H1 (cell line): ENCODE data around the gene FNDC3A. TPM values are rescaled to one million over a fixed set of nuclear protein-coding genes. Genes with fewer than 3 reads are reported as not detected.

ENCODE experiments used
- CTCF ChIA-PET: fragments of 300-600 bp; sonication (Branson Sonifier 250); formaldehyde crosslinking; loops from one replicate; lab custom pipeline; 2021; ENCODE audit not compliant: partially characterized antibody; lab: Charles Lee
- POLR2A ChIA-PET: fragments of 300-600 bp; sonication (Branson Sonifier 250); formaldehyde crosslinking; loops from one replicate; lab custom pipeline; 2021; ENCODE audit warnings: inconsistent platforms; ENCODE audit not compliant: partially characterized antibody; lab: Charles Lee
- DNase-seq, 2 experiments: peaks; one replicate each; pipeline versions ENCODE4 v3.0.0 to v3.0.0-alpha.2; 2010 to 2022; ENCODE audit warnings: low spot score in 2 of 2, low read depth in 1 of 2, mixed read lengths in 1 of 2
- FAIRE-seq: peaks from 2 replicates; lab custom pipeline; 2011; peaks lifted over from hg19 to GRCh38; lab: Jason Lieb, UNC
- H2AFZ ChIP-seq: 2 replicates; pipeline ENCODE4 v1.8.1; 2012; ENCODE audit warnings: low read length, inconsistent platforms
- H2AK5ac ChIP-seq: 2 replicates; pipeline ENCODE4 v1.6.1; 2013; ENCODE audit warnings: low read depth, low read length
- H2BK120ac ChIP-seq: replicated peaks from 2 replicates; pipeline ENCODE3; 2013; ENCODE audit warnings: low read depth, low read length, inconsistent platforms
- H2BK12ac ChIP-seq: 2 replicates; pipeline ENCODE4 v1.6.1; 2013; ENCODE audit warnings: low read depth, low read length
- H2BK15ac ChIP-seq: 2 replicates; pipeline ENCODE4 v1.6.1; 2013; ENCODE audit warnings: low read length
- H2BK20ac ChIP-seq: 2 replicates; pipeline ENCODE4 v1.6.1; 2013; ENCODE audit warnings: low read length
- H2BK5ac ChIP-seq: 2 replicates; pipeline ENCODE4 v1.6.1; 2013; ENCODE audit warnings: low read depth, low read length
- H3K14ac ChIP-seq: 2 replicates; pipeline ENCODE4 v1.6.1; 2013; ENCODE audit warnings: inconsistent platforms; ENCODE audit not compliant: insufficient read length
- H3K18ac ChIP-seq: 2 replicates; pipeline ENCODE4 v1.6.1; 2013; ENCODE audit warnings: low read length; ENCODE audit errors: extremely low read depth
- H3K23ac ChIP-seq: 2 replicates; pipeline ENCODE4 v1.6.1; 2013; ENCODE audit warnings: inconsistent platforms; ENCODE audit not compliant: insufficient read length
- H3K23me2 ChIP-seq: 2 replicates; pipeline ENCODE4 v1.6.1; 2013; ENCODE audit warnings: low read depth, low read length
- H3K27ac ChIP-seq: 2 replicates; pipeline ENCODE4 v1.6.1; 2011; ENCODE audit warnings: low read depth, low read length, inconsistent platforms
- H3K27me3 ChIP-seq, 4 experiments: replicated peaks in 1 of 4; 1 replicate in 1 of 4; 2 replicates in 3 of 4; pipeline versions ENCODE4 v1.6.1 to v1.8.1; 2011 to 2013; ENCODE audit warnings: low read length in 3 of 4, mild to moderate bottlenecking in 3 of 4, inconsistent platforms in 2 of 4, mixed read lengths in 2 of 4, moderate library complexity in 1 of 4; ENCODE audit not compliant: control insufficient read depth in 3 of 4, insufficient read depth in 3 of 4; ENCODE audit errors: extremely low read depth in 1 of 4
- H3K36me3 ChIP-seq, 4 experiments: 2 replicates each; pipeline versions ENCODE4 v1.6.1 to v1.8.1; 2011 to 2013; ENCODE audit warnings: mild to moderate bottlenecking in 4 of 4, low read length in 3 of 4, moderate library complexity in 2 of 4, control low read depth in 1 of 4, inconsistent platforms in 1 of 4; ENCODE audit not compliant: insufficient read depth in 4 of 4, control insufficient read depth in 2 of 4
- H3K4ac ChIP-seq: replicated peaks from 2 replicates; pipeline ENCODE3; 2013; ENCODE audit warnings: low read length, low read depth, mixed read lengths, inconsistent platforms; ENCODE audit not compliant: insufficient read length
- H3K4me1 ChIP-seq, 4 experiments: replicated peaks in 1 of 4; 1 replicate in 1 of 4; 2 replicates in 3 of 4; pipeline versions ENCODE4 v1.6.1 to v1.8.1; 2011 to 2013; ENCODE audit warnings: low read length in 3 of 4, inconsistent platforms in 2 of 4, mixed read lengths in 1 of 4; ENCODE audit not compliant: insufficient read depth in 4 of 4, control insufficient read depth in 3 of 4
- H3K4me2 ChIP-seq, 2 experiments: 2 replicates each; pipeline versions ENCODE4 v1.6.1 to v1.8.1; 2011 to 2013; ENCODE audit warnings: low read depth in 2 of 2, low read length in 2 of 2, control low read depth in 1 of 2, inconsistent platforms in 1 of 2, mild to moderate bottlenecking in 1 of 2; ENCODE audit not compliant: insufficient read depth in 1 of 2
- H3K4me3 ChIP-seq, 4 experiments: fragments of 200-600, 300-600 bp in 1 of 4; sonication (generic), shearing (Covaris generic), sonication (Bioruptor Twin) in 1 of 4; 2 replicates each; pipeline versions ENCODE4 v1.5.1 to v1.8.1; 2011 to 2016; ENCODE audit warnings: low read length in 4 of 4, low read depth in 3 of 4, control low read depth in 2 of 4, inconsistent platforms in 2 of 4, mild to moderate bottlenecking in 2 of 4, mixed read lengths in 1 of 4, moderate library complexity in 1 of 4; ENCODE audit not compliant: insufficient read depth in 2 of 4; ENCODE audit errors: extremely low read depth in 1 of 4
- H3K56ac ChIP-seq: replicated peaks from 2 replicates; pipeline ENCODE3; 2013; ENCODE audit warnings: low read depth, mild to moderate bottlenecking, mixed read lengths, low read length, inconsistent platforms; ENCODE audit not compliant: insufficient read length
- H3K79me1 ChIP-seq: 2 replicates; pipeline ENCODE4 v1.6.1; 2013; ENCODE audit warnings: low read depth, low read length, control low read depth
- H3K79me2 ChIP-seq, 2 experiments: 2 replicates each; pipeline versions ENCODE4 v1.6.1 to v1.8.1; 2012 to 2013; ENCODE audit warnings: low read length in 2 of 2, mild to moderate bottlenecking in 2 of 2, inconsistent platforms in 1 of 2; ENCODE audit not compliant: insufficient read depth in 2 of 2, control insufficient read depth in 1 of 2
- H3K9ac ChIP-seq, 4 experiments: replicated peaks in 1 of 4; 1 replicate in 1 of 4; 2 replicates in 3 of 4; pipeline versions ENCODE4 v1.6.1 to v1.8.1; 2011 to 2013; ENCODE audit warnings: low read depth in 3 of 4, low read length in 3 of 4, control low read depth in 2 of 4, mild to moderate bottlenecking in 2 of 4, moderate library complexity in 2 of 4, inconsistent platforms in 1 of 4; ENCODE audit errors: extremely low read depth in 1 of 4
- H3K9me3 ChIP-seq, 2 experiments: 2 replicates each; pipeline versions ENCODE4 v1.6.1 to v1.8.1; 2012 to 2013; ENCODE audit warnings: mild to moderate bottlenecking in 2 of 2, moderate library complexity in 2 of 2, control low read depth in 1 of 2, inconsistent platforms in 1 of 2, low read depth in 1 of 2, low read length in 1 of 2, mixed read lengths in 1 of 2; ENCODE audit not compliant: insufficient read depth in 2 of 2
- H4K20me1 ChIP-seq, 2 experiments: replicated peaks in 1 of 2; 2 replicates each; pipeline versions ENCODE3 to v1.8.1; 2011 to 2013; ENCODE audit warnings: inconsistent platforms in 2 of 2, low read length in 2 of 2, mild to moderate bottlenecking in 1 of 2; ENCODE audit not compliant: insufficient read depth in 2 of 2, control insufficient read depth in 1 of 2
- H4K5ac ChIP-seq: 2 replicates; pipeline ENCODE4 v1.6.1; 2013; ENCODE audit warnings: low read length, low read depth, mixed read lengths, inconsistent platforms; ENCODE audit not compliant: insufficient read length
- H4K8ac ChIP-seq: 2 replicates; pipeline ENCODE4 v1.8.0; 2013; ENCODE audit warnings: mild to moderate bottlenecking, moderate library complexity, low read length, inconsistent platforms; ENCODE audit not compliant: insufficient read depth; ENCODE audit errors: extremely low read depth
- H4K91ac ChIP-seq: replicated peaks from 2 replicates; pipeline ENCODE3; 2013; ENCODE audit warnings: low read length, mixed read lengths, inconsistent platforms; ENCODE audit not compliant: insufficient read length
- ASH2L ChIP-seq: fragments of 200-600, 300-600 bp; sonication (generic); IDR thresholded peaks from one replicate; pipeline ENCODE4 v1.7.1; 2017; ENCODE audit warnings: low read length
- BCL11A ChIP-seq, 2 experiments: IDR thresholded peaks; one replicate each; pipeline ENCODE4 v1.6.1; 2011; ENCODE audit warnings: low read depth in 2 of 2, low read length in 2 of 2, mild to moderate bottlenecking in 2 of 2
- CTBP2 ChIP-seq: IDR thresholded peaks from 2 replicates; pipeline ENCODE4 v1.7.0; 2011; ENCODE audit warnings: borderline replicate concordance, mild to moderate bottlenecking, moderate library complexity, mixed read lengths, low read length; ENCODE audit not compliant: insufficient read depth, insufficient read length
- CTCF ChIP-seq, 3 experiments: IDR thresholded peaks; 1 replicate in 2 of 3; 2 replicates in 1 of 3; pipeline versions ENCODE4 v1.5.1 to v1.6.1; 2011; ENCODE audit warnings: low read length in 3 of 3, mild to moderate bottlenecking in 3 of 3, inconsistent platforms in 2 of 3, low read depth in 1 of 3, moderate library complexity in 1 of 3; ENCODE audit not compliant: insufficient read depth in 1 of 3; ENCODE audit errors: control extremely low read depth in 1 of 3
- EZH2 ChIP-seq: fragments of 200-600 bp; sonication (generic); IDR thresholded peaks from 2 replicates; pipeline ENCODE4 v1.7.1; 2012; ENCODE audit warnings: low read depth, mild to moderate bottlenecking, moderate library complexity, low read length, inconsistent platforms; ENCODE audit not compliant: severe bottlenecking
- MAFK ChIP-seq: IDR thresholded peaks from 2 replicates; pipeline ENCODE4 v1.6.1; 2012; ENCODE audit warnings: low read depth, mild to moderate bottlenecking, improper control_type of control experiment, low read length
- MAX ChIP-seq: IDR thresholded peaks from 2 replicates; pipeline ENCODE4 v1.6.1; 2012; ENCODE audit warnings: inconsistent platforms
- NANOG ChIP-seq: IDR thresholded peaks from 2 replicates; pipeline ENCODE4 v1.6.1; 2011; ENCODE audit warnings: low read length, low read depth, mild to moderate bottlenecking, inconsistent platforms; ENCODE audit not compliant: insufficient read depth, poor library complexity, severe bottlenecking
- RNF2 ChIP-seq: fragments of 200-900, 300-1000 bp; sonication (generic); IDR thresholded peaks from 2 replicates; pipeline ENCODE4 v1.7.1; 2016; ENCODE audit warnings: borderline replicate concordance, low read depth, mild to moderate bottlenecking, antibody characterized with exemption, low read length; ENCODE audit not compliant: poor library complexity, severe bottlenecking; ENCODE audit errors: missing control alignments
- SIN3A ChIP-seq, 2 experiments: IDR thresholded peaks in 1 of 2; conservative IDR thresholded peaks in 1 of 2; 2 replicates each; pipeline ENCODE4 v1.6.1; 2011 to 2012; ENCODE audit warnings: low read length in 2 of 2, improper control_type of control experiment in 1 of 2, low read depth in 1 of 2, mild to moderate bottlenecking in 1 of 2
- WGBS, 2 experiments: shearing (Covaris generic) in 1 of 2; methylation state at CpG; one replicate each; pipeline versions ENCODE4 v1.1.6 to v1.1.7; 2013 to 2015; ENCODE audit warnings: low lambda C conversion rate in 2 of 2, mixed read lengths in 2 of 2, inconsistent platforms in 1 of 2, low coverage in 1 of 2, missing lambda C conversion rate in 1 of 2; ENCODE audit not compliant: insufficient replicate concordance in 2 of 2, insufficient coverage in 1 of 2, insufficient read length in 1 of 2; ENCODE audit errors: extremely low coverage in 1 of 2, missing lambda C conversion rate in 1 of 2; 5-methylcytosine and 5-hydroxymethylcytosine counted together
- polyA plus RNA-seq, 7 experiments: library from polyadenylated mRNA; depleted of rRNA in 3 of 7; stranded (reverse) in 5 of 7; unstranded in 2 of 7; fragments of >200 nt in 5 of 7; fragments of 200-250 nt in 2 of 7; gene quantifications; 1 replicate in 5 of 7; 2 replicates in 1 of 7; 4 replicates in 1 of 7; pipeline versions ENCODE4 v1.2.1 to v1.2.3, GENCODE V29; 2011 to 2013; ENCODE audit warnings: missing spikeins in 2 of 7, mixed read lengths in 2 of 7
- total RNA-seq: library from RNA; stranded (reverse); fragmentation: NEBNext Ultra II Directional; extraction: Animal tissue kit (Norgen Biotek cat#: 25700); gene quantifications from 2 replicates; pipeline ENCODE4 v1.2.1, GENCODE V29; 2021

FNDC3A gene
- total and polyA plus RNA-seq, 2 of the 8 experiments (the other 6 are each of a cell fraction or from before 2014, with no cell fraction given): 14.6 to 26.0 TPM

- H2BK5ac ChIP-seq: no peak overlapping the region
- FAIRE-seq (no peak), DNase-seq (no peak)
- no peak overlapping the region for H2BK12ac ChIP-seq
- H3K14ac ChIP-seq: no peak overlapping the region
- no peak overlapping the region for H3K9ac ChIP-seq
- no peak overlapping the region for H3K18ac ChIP-seq
- ChIA-PET CTCF (no interaction called here), POLR2A (no interaction called here)
- no peak overlapping the region for H4K8ac ChIP-seq
- no peak overlapping the region for H4K5ac ChIP-seq
- no peaks in the 10 kb centered on the region for H3K9me3 ChIP-seq
- no peaks in the 10 kb centered on the region for H3K23me2 ChIP-seq
- H3K4me1 ChIP-seq: 0 out of 7 replicates have a peak, but pooled peaks cover 0 to 2% (median 0%) of the 10 kb centered on the region in 4 experiments
- H3K79me2 ChIP-seq: no peaks in the 10 kb centered on the region
- H3K27ac ChIP-seq: no peak overlapping the region
- no peak overlapping the region for H2BK120ac ChIP-seq
- H3K4ac ChIP-seq: no peak overlapping the region
- no peak overlapping the region for H2AFZ ChIP-seq
- no peaks in the 10 kb centered on the region for H3K27me3 ChIP-seq
- H2BK15ac ChIP-seq: no peak overlapping the region
- no peaks in the 10 kb centered on the region for H4K20me1 ChIP-seq
- H3K4me3 ChIP-seq: no peak overlapping the region
- no peak overlapping the region for H3K4me2 ChIP-seq
- no peak overlapping the region for H3K23ac ChIP-seq
- H2BK20ac ChIP-seq: no peak overlapping the region
- no peak overlapping the region for H4K91ac ChIP-seq
- H3K79me1 ChIP-seq: no peaks in the 10 kb centered on the region
- no peak overlapping the region for H3K56ac ChIP-seq
- H3K36me3 ChIP-seq: no peaks in the 10 kb centered on the region
- H2AK5ac ChIP-seq: no peak overlapping the region
- WGBS, 2 experiments: 88% methylated on average over 1 of the region's 1 CpG; no CpG with 5 or more reads in 1 of the 2 experiments
- TF ChIP-seq NANOG (no peak), CTCF (IDR thresholded peaks at IDR 0.05; ENCODE audit: control extremely low read depth in 1 of 3, insufficient read depth in 1 of 3, low read depth in 1 of 3, low read length in 3 of 3) (no peak), BCL11A (IDR thresholded peaks at IDR 0.05; ENCODE audit: low read depth in 2 of 2, low read length in 2 of 2) (no peak), ASH2L (no peak), RNF2 (no peak), MAFK (no peak), EZH2 (no peak), MAX (no peak), CTBP2 (no peak), SIN3A (conservative IDR thresholded peaks at IDR 0.05 in 1 of 2, IDR thresholded peaks at IDR 0.05 in 1 of 2; ENCODE audit: low read depth in 1 of 2, low read length in 2 of 2) (no peak)
Observed at GRCh38 chr13:48950501-48950875, 25.2 kb upstream of the FNDC3A start.
